GM12874 (cell line): ENCODE measurements around the gene B4GALNT1.

Experiments
- CTCF ChIP-seq: IDR thresholded peaks from 2 replicates; pipeline ENCODE4 v1.5.1; 2011; ENCODE audit warnings: low read depth, mild to moderate bottlenecking, control low read depth, low read length, moderate library complexity; ENCODE audit not compliant: insufficient read depth

Gene B4GALNT1

GRCh38 chr12:57590479-57590863, 42.5 kb downstream of the B4GALNT1 start:
- no peak for TF ChIP-seq CTCF

- TF ChIP-seq CTCF, result no peak
Observed at GRCh38 chr12:57586832-57587429, 46.1 kb downstream of the B4GALNT1 start.

GRCh38 chr12:57586128-57586527, 46.9 kb downstream of the B4GALNT1 start:
- no peak for TF ChIP-seq CTCF

- no peak for TF ChIP-seq CTCF
Observed at GRCh38 chr12:57585156-57585555, 47.8 kb downstream of the B4GALNT1 start.

GRCh38 chr12:57584690-57585089, 48.3 kb downstream of the B4GALNT1 start:
- TF ChIP-seq CTCF, result no peak

GRCh38 chr12:57584050-57584449, 49.0 kb downstream of the B4GALNT1 start:
- TF ChIP-seq CTCF, result no peak

GRCh38 chr12:57583008-57583831, 49.8 kb downstream of the B4GALNT1 start:
- peak; percentile 89 for TF ChIP-seq CTCF
